ENCODE measurements around the gene BNIP3. TPM values are rescaled to one million over a fixed set of nuclear protein-coding genes. Genes with fewer than 3 reads are reported as not detected.

Gene BNIP3
- total RNA-seq, 1 experiment from 2014 or later, result 113 TPM

GRCh38 chr10:131998845-131999681, 17.3 kb upstream of the BNIP3 start:
- no peak for ATAC-seq
- no peak for DNase-seq (ENCODE audit: low spot score)
- Mint-ChIP-seq H3K4me1 (peaks cover 69% of the 10 kb centered on the region), H3K36me3 (no peaks in the 10 kb centered on the region), H3K9me3 (no peaks in the 10 kb centered on the region), H3K27ac (peak overlapping the region; percentile 95), H3K27me3 (ENCODE audit: low read depth) (no peaks in the 10 kb centered on the region), H3K4me3 (no peak overlapping the region)
- ChIA-PET POLR2A (interaction anchor here (0.6 kb wide), 1 partner anchor 41 kb away, joined by 5 read pairs; no protein-coding TSS in a partner anchor), CTCF (interaction anchor here (0.8 to 6.7 kb wide), 7 partner anchors 10 to 143 kb away, joined by 3 to 112 read pairs (median 7); no protein-coding TSS in a partner anchor)
- TF ChIP-seq FOXP1 (CRISPR knock-in tag; IDR thresholded peaks at IDR 0.05; ENCODE audit: borderline replicate concordance), result no peak
- TF ChIP-seq, protein P1, sequence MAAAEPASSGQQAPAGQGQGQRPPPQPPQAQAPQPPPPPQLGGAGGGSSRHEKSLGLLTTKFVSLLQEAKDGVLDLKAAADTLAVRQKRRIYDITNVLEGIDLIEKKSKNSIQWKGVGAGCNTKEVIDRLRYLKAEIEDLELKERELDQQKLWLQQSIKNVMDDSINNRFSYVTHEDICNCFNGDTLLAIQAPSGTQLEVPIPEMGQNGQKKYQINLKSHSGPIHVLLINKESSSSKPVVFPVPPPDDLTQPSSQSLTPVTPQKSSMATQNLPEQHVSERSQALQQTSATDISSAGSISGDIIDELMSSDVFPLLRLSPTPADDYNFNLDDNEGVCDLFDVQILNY (CRISPR knock-in tag; IDR thresholded peaks at IDR 0.05), result no peak
- no peak for TF ChIP-seq ZNF219 (CRISPR knock-in tag; IDR thresholded peaks at IDR 0.05; ENCODE audit: borderline replicate concordance)
- TF ChIP-seq CBFB (CRISPR knock-in tag; IDR thresholded peaks at IDR 0.05; ENCODE audit: low read depth), result no peak
- TF ChIP-seq, protein P2, sequence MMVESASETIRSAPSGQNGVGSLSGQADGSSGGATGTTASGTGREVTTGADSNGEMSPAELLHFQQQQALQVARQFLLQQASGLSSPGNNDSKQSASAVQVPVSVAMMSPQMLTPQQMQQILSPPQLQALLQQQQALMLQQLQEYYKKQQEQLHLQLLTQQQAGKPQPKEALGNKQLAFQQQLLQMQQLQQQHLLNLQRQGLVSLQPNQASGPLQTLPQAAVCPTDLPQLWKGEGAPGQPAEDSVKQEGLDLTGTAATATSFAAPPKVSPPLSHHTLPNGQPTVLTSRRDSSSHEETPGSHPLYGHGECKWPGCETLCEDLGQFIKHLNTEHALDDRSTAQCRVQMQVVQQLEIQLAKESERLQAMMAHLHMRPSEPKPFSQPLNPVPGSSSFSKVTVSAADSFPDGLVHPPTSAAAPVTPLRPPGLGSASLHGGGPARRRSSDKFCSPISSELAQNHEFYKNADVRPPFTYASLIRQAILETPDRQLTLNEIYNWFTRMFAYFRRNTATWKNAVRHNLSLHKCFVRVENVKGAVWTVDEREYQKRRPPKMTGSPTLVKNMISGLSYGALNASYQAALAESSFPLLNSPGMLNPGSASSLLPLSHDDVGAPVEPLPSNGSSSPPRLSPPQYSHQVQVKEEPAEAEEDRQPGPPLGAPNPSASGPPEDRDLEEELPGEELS (CRISPR knock-in tag; IDR thresholded peaks at IDR 0.05), result no peak
- no peak for TF ChIP-seq CREB1 (CRISPR knock-in tag; IDR thresholded peaks at IDR 0.05)
- TF ChIP-seq TEAD4 (CRISPR knock-in tag; IDR thresholded peaks at IDR 0.05), result no peak
- no peak for TF ChIP-seq RORB (CRISPR knock-in tag; IDR thresholded peaks at IDR 0.05)
- TF ChIP-seq, protein P3, sequence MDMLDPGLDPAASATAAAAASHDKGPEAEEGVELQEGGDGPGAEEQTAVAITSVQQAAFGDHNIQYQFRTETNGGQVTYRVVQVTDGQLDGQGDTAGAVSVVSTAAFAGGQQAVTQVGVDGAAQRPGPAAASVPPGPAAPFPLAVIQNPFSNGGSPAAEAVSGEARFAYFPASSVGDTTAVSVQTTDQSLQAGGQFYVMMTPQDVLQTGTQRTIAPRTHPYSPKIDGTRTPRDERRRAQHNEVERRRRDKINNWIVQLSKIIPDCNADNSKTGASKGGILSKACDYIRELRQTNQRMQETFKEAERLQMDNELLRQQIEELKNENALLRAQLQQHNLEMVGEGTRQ (CRISPR knock-in tag; IDR thresholded peaks at IDR 0.05), result no peak
- TF ChIP-seq OVOL2 (CRISPR knock-in tag; IDR thresholded peaks at IDR 0.05; ENCODE audit: borderline replicate concordance), result no peak
- TF ChIP-seq, protein P4, sequence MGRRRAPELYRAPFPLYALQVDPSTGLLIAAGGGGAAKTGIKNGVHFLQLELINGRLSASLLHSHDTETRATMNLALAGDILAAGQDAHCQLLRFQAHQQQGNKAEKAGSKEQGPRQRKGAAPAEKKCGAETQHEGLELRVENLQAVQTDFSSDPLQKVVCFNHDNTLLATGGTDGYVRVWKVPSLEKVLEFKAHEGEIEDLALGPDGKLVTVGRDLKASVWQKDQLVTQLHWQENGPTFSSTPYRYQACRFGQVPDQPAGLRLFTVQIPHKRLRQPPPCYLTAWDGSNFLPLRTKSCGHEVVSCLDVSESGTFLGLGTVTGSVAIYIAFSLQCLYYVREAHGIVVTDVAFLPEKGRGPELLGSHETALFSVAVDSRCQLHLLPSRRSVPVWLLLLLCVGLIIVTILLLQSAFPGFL (CRISPR knock-in tag; IDR thresholded peaks at IDR 0.05; ENCODE audit: borderline replicate concordance), result no peak
- TF ChIP-seq ZNF138 (CRISPR knock-in tag; conservative IDR thresholded peaks at IDR 0.05), result no peak
- TF ChIP-seq, protein P5, sequence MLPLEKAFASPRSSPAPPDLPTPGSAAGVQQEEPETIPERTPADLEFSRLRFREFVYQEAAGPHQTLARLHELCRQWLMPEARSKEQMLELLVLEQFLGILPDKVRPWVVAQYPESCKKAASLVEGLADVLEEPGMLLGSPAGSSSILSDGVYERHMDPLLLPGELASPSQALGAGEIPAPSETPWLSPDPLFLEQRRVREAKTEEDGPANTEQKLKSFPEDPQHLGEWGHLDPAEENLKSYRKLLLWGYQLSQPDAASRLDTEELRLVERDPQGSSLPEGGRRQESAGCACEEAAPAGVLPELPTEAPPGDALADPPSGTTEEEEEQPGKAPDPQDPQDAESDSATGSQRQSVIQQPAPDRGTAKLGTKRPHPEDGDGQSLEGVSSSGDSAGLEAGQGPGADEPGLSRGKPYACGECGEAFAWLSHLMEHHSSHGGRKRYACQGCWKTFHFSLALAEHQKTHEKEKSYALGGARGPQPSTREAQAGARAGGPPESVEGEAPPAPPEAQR (CRISPR knock-in tag; IDR thresholded peaks at IDR 0.05), result no peak
- TF ChIP-seq ELF4 (CRISPR knock-in tag; IDR thresholded peaks at IDR 0.05; ENCODE audit: low read depth), result no peak
- no peak for TF ChIP-seq TCF7 (CRISPR knock-in tag; IDR thresholded peaks at IDR 0.05; ENCODE audit: low read depth)

GRCh38 chr10:131998050-131998844, 16.5 kb upstream of the BNIP3 start:
- ATAC-seq (peak; percentile 3; the same call in 1 of the 2 replicates), DNase-seq (ENCODE audit: low spot score) (no peak)
- Mint-ChIP-seq H3K9me3 (no peaks in the 10 kb centered on the region), H3K27ac (peak overlapping the region; percentile 95), H3K27me3 (ENCODE audit: low read depth) (no peaks in the 10 kb centered on the region), H3K36me3 (no peaks in the 10 kb centered on the region), H3K4me1 (peaks cover 61% of the 10 kb centered on the region), H3K4me3 (no peak overlapping the region)
- ChIA-PET POLR2A (interaction anchor here (1.4 kb wide), 1 partner anchor 9 kb away, joined by 3 read pairs; no protein-coding TSS in a partner anchor), CTCF (interaction anchor here (0.7 to 6.7 kb wide), 6 partner anchors 9 to 143 kb away, joined by 3 to 112 read pairs (median 6); no protein-coding TSS in a partner anchor)
- TF ChIP-seq GABPB1 (CRISPR knock-in tag; IDR thresholded peaks at IDR 0.05) (no peak), ZNF281 (CRISPR knock-in tag; IDR thresholded peaks at IDR 0.05) (no peak), JAZF1 (CRISPR knock-in tag; IDR thresholded peaks at IDR 0.05) (no peak), GTF2I (CRISPR knock-in tag; conservative IDR thresholded peaks at IDR 0.05) (no peak)
- TF ChIP-seq, protein P6, sequence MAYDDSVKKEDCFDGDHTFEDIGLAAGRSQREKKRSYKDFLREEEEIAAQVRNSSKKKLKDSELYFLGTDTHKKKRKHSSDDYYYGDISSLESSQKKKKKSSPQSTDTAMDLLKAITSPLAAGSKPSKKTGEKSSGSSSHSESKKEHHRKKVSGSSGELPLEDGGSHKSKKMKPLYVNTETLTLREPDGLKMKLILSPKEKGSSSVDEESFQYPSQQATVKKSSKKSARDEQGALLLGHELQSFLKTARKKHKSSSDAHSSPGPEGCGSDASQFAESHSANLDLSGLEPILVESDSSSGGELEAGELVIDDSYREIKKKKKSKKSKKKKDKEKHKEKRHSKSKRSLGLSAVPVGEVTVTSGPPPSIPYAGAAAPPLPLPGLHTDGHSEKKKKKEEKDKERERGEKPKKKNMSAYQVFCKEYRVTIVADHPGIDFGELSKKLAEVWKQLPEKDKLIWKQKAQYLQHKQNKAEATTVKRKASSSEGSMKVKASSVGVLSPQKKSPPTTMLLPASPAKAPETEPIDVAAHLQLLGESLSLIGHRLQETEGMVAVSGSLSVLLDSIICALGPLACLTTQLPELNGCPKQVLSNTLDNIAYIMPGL (CRISPR knock-in tag; IDR thresholded peaks at IDR 0.05), result no peak
- TF ChIP-seq, protein P1 (CRISPR knock-in tag; IDR thresholded peaks at IDR 0.05), result no peak

Measured in WTC11 (cell line).